HepG2 (cell line): ENCODE data around the gene SERPINF2. TPM values are rescaled to one million over a fixed set of nuclear protein-coding genes. Genes with fewer than 3 reads are reported as not detected.
A peak's percentile ranks its signal among the peaks of the same experiment; 100 is the strongest.

Source experiments
- ARNT2 ChIP-seq: sonication (generic); formaldehyde crosslinking; IDR thresholded peaks from 2 replicates; pipeline ENCODE4 v1.8.0; 2022; ENCODE audit warnings: mild to moderate bottlenecking, low read depth, missing genetic modification reagents, moderate library complexity
- CC2D1A ChIP-seq: sonication (generic); formaldehyde crosslinking; IDR thresholded peaks from 2 replicates; pipeline ENCODE4 v1.8.1; 2023; ENCODE audit warnings: mild to moderate bottlenecking, missing genetic modification reagents
- FLYWCH1 ChIP-seq: sonication (generic); formaldehyde crosslinking; IDR thresholded peaks from 2 replicates; pipeline ENCODE4 v1.8.1; 2023; ENCODE audit warnings: mild to moderate bottlenecking, missing genetic modification reagents
- GABPA ChIP-seq, 2 experiments: IDR thresholded peaks; 2 replicates each; pipeline ENCODE4 v1.6.1; 2011 to 2016; ENCODE audit warnings: low read depth in 2 of 2, low read length in 1 of 2, missing biosample characterization in 1 of 2, missing genetic modification characterization in 1 of 2
- NR3C1 ChIP-seq: sonication (generic); formaldehyde crosslinking; IDR thresholded peaks from 2 replicates; pipeline ENCODE4 v1.4.0; 2020; ENCODE audit warnings: missing genetic modification reagents
- ONECUT2 ChIP-seq: sonication (generic); formaldehyde crosslinking; IDR thresholded peaks from 2 replicates; pipeline ENCODE4 v1.4.0; 2020; ENCODE audit warnings: missing genetic modification reagents
- RXRB ChIP-seq: IDR thresholded peaks from 2 replicates; pipeline ENCODE4 v1.6.1; 2016; ENCODE audit warnings: borderline replicate concordance, missing genetic modification reagents, missing compliant biosample characterization
- TP53 ChIP-seq: sonication (generic); formaldehyde crosslinking; conservative IDR thresholded peaks from 2 replicates; pipeline ENCODE4 v1.4.0; 2020; ENCODE audit warnings: missing genetic modification reagents
- ZNF253 ChIP-seq: sonication (generic); formaldehyde crosslinking; IDR thresholded peaks from 2 replicates; pipeline ENCODE4 v1.8.0; 2022; ENCODE audit warnings: mild to moderate bottlenecking, missing genetic modification reagents, borderline replicate concordance
- ZNF282 ChIP-seq: fragments of 450-650 bp; IDR thresholded peaks from 2 replicates; pipeline ENCODE4 v1.6.1; 2018; ENCODE audit not compliant: partially characterized antibody
- ZNF430 ChIP-seq: sonication (generic); formaldehyde crosslinking; IDR thresholded peaks from 2 replicates; pipeline ENCODE4 v1.9.0; 2021; ENCODE audit warnings: mild to moderate bottlenecking, missing genetic modification reagents
- ZNF446 ChIP-seq: sonication (generic); formaldehyde crosslinking; IDR thresholded peaks from 2 replicates; pipeline ENCODE4 v1.5.0; 2020; ENCODE audit warnings: mild to moderate bottlenecking, missing genetic modification reagents
- ZNF552 ChIP-seq: sonication (generic); formaldehyde crosslinking; IDR thresholded peaks from 2 replicates; pipeline ENCODE4 v1.9.0; 2022; ENCODE audit warnings: missing genetic modification reagents, mild to moderate bottlenecking, borderline replicate concordance
- ZNF556 ChIP-seq: sonication (generic); formaldehyde crosslinking; IDR thresholded peaks from 2 replicates; pipeline ENCODE4 v1.4.0; 2020; ENCODE audit warnings: mild to moderate bottlenecking, missing genetic modification reagents, borderline replicate concordance
- ZNF674 ChIP-seq: sonication (generic); formaldehyde crosslinking; IDR thresholded peaks from 2 replicates; pipeline ENCODE4 v1.5.0; 2020; ENCODE audit warnings: low read depth, mild to moderate bottlenecking, missing genetic modification reagents
- ZNF850 ChIP-seq: sonication (generic); formaldehyde crosslinking; conservative IDR thresholded peaks from 2 replicates; pipeline ENCODE4 v1.9.0; 2021; ENCODE audit warnings: mild to moderate bottlenecking, missing genetic modification reagents
- polyA plus RNA-seq, 8 experiments: library from polyadenylated mRNA; depleted of rRNA in 3 of 8; stranded (reverse) in 7 of 8; unstranded in 1 of 8; fragments of >200 nt; fragmentation: Illumina TruSeq in 4 of 8; extraction: Trizol in 4 of 8; gene quantifications; 2 replicates each; pipeline versions ENCODE4 v1.2.1 to v1.2.3, GENCODE V29; 2011 to 2016; ENCODE audit warnings: low read depth in 4 of 8, missing spikeins in 1 of 8, mixed read lengths in 1 of 8; ENCODE audit not compliant: insufficient read depth in 1 of 8
- total RNA-seq, 5 experiments: library from RNA; depleted of rRNA; stranded (reverse); fragments of >200 nt; fragmentation: Illumina TruSeq; extraction: Trizol; gene quantifications; 2 replicates each; pipeline ENCODE4 v1.2.3, GENCODE V29; 2016; ENCODE audit warnings: low read depth in 1 of 5
- TF ChIP-seq, protein P1 (sequence below): sonication (generic); formaldehyde crosslinking; IDR thresholded peaks from 2 replicates; pipeline ENCODE4 v1.9.0; 2021; ENCODE audit warnings: mild to moderate bottlenecking, missing genetic modification reagents
- TF ChIP-seq, protein P2 (sequence below): sonication (generic); formaldehyde crosslinking; IDR thresholded peaks from 2 replicates; pipeline ENCODE4 v1.4.0; 2020; ENCODE audit warnings: missing genetic modification reagents, borderline replicate concordance
- TF ChIP-seq, protein P3 (sequence below): sonication (generic); formaldehyde crosslinking; IDR thresholded peaks from 2 replicates; pipeline ENCODE4 v1.4.0; 2020; ENCODE audit warnings: mild to moderate bottlenecking, missing genetic modification reagents
- TF ChIP-seq, protein P4 (sequence below): sonication (generic); formaldehyde crosslinking; IDR thresholded peaks from 2 replicates; pipeline ENCODE4 v1.5.0; 2020; ENCODE audit warnings: mild to moderate bottlenecking, missing genetic modification reagents

Gene SERPINF2
- total and polyA plus RNA-seq, 2 of the 13 experiments (the other 11 are each of a cell fraction or from before 2014, with no cell fraction given): 309 to 548 TPM

DNA sequence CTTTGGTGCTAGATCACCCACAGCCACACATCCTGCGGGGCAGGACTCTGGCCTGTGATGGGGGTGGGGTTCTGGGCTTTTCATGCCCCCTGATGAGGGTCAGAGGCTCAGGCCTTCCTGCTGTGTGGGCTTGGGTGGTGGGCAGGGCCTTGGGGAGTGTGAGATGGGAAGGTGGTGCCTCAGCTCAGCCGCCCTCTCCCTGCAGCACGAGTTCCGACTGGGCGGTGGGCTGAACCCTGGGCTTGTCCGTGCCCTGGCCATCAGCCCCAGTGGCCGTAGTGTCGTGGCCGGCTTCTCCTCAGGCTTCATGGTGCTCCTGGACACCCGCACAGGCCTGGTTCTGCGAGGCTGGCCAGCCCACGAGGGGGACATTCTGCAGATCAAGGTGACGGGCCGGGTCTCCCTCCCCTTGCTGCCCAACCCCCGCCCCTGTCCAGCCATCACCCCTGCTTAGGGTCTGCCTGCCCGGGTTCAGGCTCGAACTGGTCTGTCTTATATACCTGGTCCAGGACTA, 6.8 kb upstream of the SERPINF2 start (continued):
- TF ChIP-seq, protein P1, sequence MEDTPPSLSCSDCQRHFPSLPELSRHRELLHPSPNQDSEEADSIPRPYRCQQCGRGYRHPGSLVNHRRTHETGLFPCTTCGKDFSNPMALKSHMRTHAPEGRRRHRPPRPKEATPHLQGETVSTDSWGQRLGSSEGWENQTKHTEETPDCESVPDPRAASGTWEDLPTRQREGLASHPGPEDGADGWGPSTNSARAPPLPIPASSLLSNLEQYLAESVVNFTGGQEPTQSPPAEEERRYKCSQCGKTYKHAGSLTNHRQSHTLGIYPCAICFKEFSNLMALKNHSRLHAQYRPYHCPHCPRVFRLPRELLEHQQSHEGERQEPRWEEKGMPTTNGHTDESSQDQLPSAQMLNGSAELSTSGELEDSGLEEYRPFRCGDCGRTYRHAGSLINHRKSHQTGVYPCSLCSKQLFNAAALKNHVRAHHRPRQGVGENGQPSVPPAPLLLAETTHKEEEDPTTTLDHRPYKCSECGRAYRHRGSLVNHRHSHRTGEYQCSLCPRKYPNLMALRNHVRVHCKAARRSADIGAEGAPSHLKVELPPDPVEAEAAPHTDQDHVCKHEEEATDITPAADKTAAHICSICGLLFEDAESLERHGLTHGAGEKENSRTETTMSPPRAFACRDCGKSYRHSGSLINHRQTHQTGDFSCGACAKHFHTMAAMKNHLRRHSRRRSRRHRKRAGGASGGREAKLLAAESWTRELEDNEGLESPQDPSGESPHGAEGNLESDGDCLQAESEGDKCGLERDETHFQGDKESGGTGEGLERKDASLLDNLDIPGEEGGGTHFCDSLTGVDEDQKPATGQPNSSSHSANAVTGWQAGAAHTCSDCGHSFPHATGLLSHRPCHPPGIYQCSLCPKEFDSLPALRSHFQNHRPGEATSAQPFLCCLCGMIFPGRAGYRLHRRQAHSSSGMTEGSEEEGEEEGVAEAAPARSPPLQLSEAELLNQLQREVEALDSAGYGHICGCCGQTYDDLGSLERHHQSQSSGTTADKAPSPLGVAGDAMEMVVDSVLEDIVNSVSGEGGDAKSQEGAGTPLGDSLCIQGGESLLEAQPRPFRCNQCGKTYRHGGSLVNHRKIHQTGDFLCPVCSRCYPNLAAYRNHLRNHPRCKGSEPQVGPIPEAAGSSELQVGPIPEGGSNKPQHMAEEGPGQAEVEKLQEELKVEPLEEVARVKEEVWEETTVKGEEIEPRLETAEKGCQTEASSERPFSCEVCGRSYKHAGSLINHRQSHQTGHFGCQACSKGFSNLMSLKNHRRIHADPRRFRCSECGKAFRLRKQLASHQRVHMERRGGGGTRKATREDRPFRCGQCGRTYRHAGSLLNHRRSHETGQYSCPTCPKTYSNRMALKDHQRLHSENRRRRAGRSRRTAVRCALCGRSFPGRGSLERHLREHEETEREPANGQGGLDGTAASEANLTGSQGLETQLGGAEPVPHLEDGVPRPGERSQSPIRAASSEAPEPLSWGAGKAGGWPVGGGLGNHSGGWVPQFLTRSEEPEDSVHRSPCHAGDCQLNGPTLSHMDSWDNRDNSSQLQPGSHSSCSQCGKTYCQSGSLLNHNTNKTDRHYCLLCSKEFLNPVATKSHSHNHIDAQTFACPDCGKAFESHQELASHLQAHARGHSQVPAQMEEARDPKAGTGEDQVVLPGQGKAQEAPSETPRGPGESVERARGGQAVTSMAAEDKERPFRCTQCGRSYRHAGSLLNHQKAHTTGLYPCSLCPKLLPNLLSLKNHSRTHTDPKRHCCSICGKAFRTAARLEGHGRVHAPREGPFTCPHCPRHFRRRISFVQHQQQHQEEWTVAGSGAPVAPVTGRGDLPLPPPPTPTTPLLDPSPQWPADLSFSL (CRISPR knock-in tag): no peak
- TF ChIP-seq ZNF282 (no peak), ZNF674 (CRISPR knock-in tag) (0 out of 2 replicates have a peak, but pooled peaks have one; percentile 53), CC2D1A (CRISPR knock-in tag) (no peak), ONECUT2 (no peak), ZNF253 (CRISPR knock-in tag) (no peak), ARNT2 (CRISPR knock-in tag) (no peak), FLYWCH1 (CRISPR knock-in tag) (no peak), NR3C1 (CRISPR knock-in tag) (no peak), ZNF430 (CRISPR knock-in tag) (no peak), GABPA (IDR thresholded peaks at IDR 0.05; ENCODE audit: low read depth, low read length) (no peak), GABPA (CRISPR knock-in tag; IDR thresholded peaks at IDR 0.05; ENCODE audit: low read depth) (no peak), ZNF446 (CRISPR knock-in tag) (0 out of 2 replicates have a peak, but pooled peaks have one; percentile 31), ZNF556 (CRISPR knock-in tag) (0 out of 2 replicates have a peak, but pooled peaks have one; percentile 4), RXRB (CRISPR knock-in tag) (no peak), TP53 (CRISPR knock-in tag) (no peak), ZNF850 (CRISPR knock-in tag) (no peak), ZNF552 (CRISPR knock-in tag) (no peak)
- TF ChIP-seq, protein P2, sequence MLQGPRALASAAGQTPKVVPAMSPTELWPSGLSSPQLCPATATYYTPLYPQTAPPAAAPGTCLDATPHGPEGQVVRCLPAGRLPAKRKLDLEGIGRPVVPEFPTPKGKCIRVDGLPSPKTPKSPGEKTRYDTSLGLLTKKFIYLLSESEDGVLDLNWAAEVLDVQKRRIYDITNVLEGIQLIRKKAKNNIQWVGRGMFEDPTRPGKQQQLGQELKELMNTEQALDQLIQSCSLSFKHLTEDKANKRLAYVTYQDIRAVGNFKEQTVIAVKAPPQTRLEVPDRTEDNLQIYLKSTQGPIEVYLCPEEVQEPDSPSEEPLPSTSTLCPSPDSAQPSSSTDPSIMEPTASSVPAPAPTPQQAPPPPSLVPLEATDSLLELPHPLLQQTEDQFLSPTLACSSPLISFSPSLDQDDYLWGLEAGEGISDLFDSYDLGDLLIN: no peak
- TF ChIP-seq, protein P3, sequence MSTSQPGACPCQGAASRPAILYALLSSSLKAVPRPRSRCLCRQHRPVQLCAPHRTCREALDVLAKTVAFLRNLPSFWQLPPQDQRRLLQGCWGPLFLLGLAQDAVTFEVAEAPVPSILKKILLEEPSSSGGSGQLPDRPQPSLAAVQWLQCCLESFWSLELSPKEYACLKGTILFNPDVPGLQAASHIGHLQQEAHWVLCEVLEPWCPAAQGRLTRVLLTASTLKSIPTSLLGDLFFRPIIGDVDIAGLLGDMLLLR: no peak
- TF ChIP-seq, protein P4, sequence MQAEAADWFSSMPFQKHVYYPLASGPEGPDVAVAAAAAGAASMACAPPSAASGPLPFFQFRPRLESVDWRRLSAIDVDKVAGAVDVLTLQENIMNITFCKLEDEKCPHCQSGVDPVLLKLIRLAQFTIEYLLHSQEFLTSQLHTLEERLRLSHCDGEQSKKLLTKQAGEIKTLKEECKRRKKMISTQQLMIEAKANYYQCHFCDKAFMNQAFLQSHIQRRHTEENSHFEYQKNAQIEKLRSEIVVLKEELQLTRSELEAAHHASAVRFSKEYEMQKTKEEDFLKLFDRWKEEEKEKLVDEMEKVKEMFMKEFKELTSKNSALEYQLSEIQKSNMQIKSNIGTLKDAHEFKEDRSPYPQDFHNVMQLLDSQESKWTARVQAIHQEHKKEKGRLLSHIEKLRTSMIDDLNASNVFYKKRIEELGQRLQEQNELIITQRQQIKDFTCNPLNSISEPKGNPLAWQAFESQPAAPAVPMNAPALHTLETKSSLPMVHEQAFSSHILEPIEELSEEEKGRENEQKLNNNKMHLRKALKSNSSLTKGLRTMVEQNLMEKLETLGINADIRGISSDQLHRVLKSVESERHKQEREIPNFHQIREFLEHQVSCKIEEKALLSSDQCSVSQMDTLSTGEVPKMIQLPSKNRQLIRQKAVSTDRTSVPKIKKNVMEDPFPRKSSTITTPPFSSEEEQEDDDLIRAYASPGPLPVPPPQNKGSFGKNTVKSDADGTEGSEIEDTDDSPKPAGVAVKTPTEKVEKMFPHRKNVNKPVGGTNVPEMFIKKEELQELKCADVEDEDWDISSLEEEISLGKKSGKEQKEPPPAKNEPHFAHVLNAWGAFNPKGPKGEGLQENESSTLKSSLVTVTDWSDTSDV: no peak; the same call in 1 of the 2 replicates
